EH (cell line): Measurements from ENCODE around the gene PKNOX2.

ENCODE experiments used
- DNase-seq: peaks from one replicate; pipeline ENCODE4 v3.0.0-alpha.2; 2015; ENCODE audit warnings: low read depth

Gene PKNOX2

GRCh38 chr11:125286486-125286885 is 121.9 kb downstream of the PKNOX2 start:
- DNase-seq = no peak

- DNase-seq = peak; percentile 11
Observed at GRCh38 chr11:125287491-125288210, 123.1 kb downstream of the PKNOX2 start.

- DNase-seq = no peak
Observed at GRCh38 chr11:125289419-125290098, 125.0 kb downstream of the PKNOX2 start.

GRCh38 chr11:125290263-125290662 is 125.7 kb downstream of the PKNOX2 start:
- DNase-seq = no peak

DNA sequence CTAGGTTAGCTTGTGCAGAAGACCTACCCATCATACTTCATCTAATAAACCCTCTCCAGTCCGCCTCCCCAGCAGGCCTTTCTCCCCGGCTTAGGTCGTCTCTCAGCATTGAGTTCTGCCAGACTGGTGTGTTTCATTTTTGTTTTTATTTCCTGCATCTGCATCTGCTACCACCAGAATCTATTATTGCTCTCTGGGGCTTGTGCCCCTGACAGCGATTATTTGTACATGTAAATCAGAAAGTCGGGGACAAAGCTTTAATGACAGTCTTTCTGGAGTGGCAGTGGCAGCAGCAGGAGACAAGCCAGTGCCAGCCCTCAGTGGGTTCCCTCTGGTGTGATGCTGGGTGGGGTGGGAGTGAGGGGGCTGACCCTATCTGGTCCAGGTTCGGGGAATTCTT is 127.5 kb downstream of the PKNOX2 start:
- no peak for DNase-seq

DNA sequence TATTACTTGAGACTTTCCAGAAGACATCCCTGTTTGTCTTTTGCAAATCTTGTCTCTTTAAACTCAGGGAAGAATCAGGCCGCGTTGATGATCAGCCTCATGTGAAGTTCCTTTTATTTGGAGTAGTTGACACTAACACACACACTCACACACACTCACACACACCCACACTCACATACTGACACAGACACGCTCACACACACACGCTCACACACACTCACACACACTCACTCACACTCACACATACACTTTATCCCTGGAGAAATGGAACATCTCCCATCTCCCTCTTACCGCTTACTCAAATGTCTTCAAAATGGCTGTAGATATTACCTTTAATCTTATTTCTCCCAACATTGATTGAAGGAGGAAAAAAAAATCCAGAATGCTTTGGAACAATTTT is 129.0 kb downstream of the PKNOX2 start:
- no peak for DNase-seq

DNA sequence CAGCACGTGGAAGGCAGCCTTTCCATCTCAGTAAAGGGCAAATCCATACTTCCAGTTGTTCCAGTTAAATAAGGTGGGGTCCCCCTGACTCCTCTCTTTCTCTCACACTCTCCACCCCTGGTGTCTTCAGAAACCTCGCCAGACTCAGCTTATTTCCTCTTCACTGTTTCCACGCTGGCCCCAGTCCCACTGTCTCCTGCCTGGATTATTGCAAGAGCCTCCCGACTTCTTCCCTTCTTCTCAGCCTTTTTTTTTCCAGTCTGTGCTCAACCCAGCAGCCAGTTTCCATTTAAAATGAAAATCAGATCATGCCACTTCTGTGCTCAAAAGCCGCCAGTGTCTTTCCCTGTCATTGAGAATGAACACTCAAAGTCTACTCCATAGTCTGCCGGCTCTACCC is 131.4 kb downstream of the PKNOX2 start:
- DNase-seq = no peak

DNA sequence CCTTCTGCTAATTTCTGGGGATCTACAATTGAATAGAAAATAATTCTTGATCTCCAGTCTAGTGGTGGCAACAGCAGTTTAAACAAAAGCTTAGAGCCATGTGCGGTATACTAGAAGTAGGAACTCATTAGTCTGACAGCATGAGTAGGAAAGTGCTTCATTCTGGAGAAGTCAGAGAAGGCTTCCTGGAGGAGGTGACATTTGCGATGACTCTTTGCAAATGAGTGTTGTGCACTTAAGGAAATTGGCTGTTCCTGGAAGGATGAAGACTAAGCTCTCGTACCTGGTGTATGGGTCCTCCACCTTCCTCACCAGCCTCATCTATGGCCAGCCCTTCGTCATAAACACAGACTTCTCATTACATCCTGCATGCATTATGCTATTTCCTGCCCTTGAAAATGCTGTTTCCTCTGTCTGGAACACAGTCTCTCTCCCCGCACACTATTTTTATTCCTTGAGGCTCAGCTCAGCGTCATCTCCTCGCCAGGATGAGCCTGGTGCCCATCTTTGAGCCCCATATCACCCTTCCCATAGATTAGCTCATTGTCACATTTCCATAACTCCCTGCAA is 132.9 kb downstream of the PKNOX2 start:
- no peak for DNase-seq

DNA sequence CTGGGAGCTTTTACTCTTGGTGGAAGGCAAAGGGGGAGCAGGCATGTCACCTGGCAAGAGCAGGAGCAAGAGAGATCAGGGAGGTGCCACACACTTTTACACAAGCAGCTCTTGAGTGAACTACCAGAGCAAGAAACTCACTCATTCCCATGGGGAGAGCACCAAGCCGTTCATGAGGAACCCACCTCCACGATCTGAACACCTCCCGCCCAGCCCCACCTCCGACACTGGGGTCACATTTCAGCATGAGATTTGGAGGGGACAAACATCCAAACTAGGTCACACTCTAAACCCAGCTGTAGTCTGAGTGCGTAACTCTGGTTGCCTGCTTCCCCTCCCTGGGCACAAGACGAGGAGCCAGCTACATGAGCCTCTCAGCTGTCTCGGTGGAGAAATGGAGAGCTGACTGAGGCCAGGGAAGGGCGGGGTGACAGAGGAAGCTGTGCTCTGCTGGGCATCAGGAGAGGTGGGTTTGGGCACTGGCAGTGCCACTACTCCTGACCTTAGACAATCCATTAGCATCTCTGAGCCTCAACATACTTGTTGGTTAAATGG is 134.6 kb downstream of the PKNOX2 start:
- DNase-seq = no peak

DNA sequence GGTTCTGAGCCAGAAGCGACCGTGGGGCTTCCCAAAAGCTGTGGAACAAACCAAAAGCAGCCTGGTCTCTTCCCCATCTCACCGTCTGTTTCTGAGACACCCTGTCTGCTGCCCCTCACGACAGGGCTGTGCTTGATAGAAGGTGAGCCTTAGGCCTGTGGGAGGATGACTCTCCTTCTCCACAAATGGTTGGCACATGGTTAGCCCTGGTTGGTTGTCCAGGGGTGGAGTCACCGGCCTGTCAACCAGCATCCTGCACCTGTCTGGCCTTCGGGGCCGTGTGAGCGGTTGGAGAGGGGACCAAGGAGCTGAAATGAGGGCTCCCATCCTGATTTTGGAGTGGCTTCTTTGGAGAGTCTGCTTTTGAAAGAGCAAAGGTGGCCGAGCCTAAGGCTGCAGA is 135.3 kb downstream of the PKNOX2 start:
- no peak for DNase-seq

DNA sequence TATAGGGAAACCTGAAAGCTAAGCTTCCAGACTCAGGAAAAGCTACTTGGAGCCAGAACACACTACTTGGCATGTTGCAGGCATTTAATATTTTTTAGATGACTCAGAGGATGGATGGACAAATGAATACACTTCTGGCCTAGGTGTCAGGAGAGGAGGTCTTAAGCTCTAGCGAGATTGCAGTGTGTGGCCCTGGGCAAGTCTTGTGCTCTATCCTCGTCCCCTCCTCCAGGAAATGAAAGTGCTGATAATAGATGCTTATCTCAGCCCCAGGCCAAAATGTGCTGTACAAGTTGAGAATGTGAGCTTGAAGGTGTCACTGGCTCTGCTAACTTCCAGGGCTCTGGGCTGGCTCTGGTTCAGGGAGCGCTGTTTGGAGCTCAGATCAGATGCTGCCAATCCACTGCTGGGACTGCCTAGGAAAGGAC is 136.3 kb downstream of the PKNOX2 start:
- peak; percentile 87 for DNase-seq

DNA sequence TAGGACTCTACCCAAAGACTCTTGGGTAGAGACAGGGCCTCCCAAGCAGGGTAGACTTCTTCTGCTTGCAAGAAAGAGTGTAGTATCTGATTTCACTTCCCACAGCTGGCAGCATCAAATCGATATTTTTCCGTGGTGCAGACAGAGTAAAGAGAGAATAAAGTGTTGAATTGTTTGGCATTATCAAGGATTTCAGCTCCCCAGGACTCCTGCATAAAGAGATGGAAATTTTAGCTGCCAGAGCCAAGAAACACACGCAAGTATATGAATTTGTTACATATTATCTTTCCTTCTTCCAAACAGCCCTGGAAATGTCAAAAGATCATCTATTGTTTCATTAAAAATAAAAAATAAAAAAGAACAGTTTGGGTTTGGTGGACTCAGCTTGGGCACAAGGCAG is 136.8 kb downstream of the PKNOX2 start:
- no peak for DNase-seq

DNA sequence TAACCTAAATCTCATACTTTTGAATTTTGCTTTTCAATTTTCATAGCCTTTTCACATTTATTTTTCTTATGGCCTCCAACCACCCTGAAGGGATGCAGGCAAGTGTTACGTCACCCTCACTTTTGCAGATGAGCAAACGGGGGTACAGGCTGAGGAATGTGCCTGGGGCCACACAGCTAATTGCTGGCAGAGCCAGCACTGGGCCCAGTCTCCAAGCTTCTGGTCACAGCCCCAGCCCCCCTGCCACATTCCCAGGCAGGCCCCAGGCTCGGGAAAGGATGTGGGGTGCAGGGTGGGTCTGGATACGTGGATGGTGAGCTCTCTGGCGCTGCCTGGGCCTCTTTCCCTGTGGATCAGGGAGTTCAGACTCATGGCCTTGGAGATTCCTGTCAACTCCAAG is 138.6 kb downstream of the PKNOX2 start:
- peak; percentile 9 for DNase-seq

DNA sequence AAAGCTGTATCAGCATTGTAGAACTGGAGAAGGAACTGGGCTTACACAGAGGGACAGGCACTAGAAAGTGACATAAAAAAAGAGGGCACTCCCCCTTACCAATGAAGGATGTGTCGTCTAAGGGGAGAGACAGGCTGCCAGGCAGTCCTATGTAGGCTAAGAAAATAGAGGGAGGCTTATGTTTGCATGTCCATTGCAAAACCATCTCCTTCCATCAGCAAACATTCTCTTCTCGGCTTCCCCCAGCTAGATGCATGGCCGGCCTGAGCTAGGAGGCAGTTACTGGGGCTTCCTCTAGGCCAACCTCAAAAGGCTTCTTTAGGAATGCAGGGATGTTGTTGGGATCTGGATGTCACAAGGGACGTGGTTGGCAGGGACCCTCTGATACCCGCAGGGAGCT is 139.1 kb downstream of the PKNOX2 start:
- no peak for DNase-seq

- no peak for DNase-seq
Observed at GRCh38 chr11:125304136-125304535, 139.6 kb downstream of the PKNOX2 start.

GRCh38 chr11:125304876-125305275 is 140.3 kb downstream of the PKNOX2 start:
- DNase-seq = no peak

- no peak for DNase-seq
Observed at GRCh38 chr11:125305345-125305744, 140.8 kb downstream of the PKNOX2 start.

GRCh38 chr11:125306476-125306875 is 141.9 kb downstream of the PKNOX2 start:
- DNase-seq = no peak

GRCh38 chr11:125308246-125308645 is 143.7 kb downstream of the PKNOX2 start:
- DNase-seq = peak; percentile 7

DNA sequence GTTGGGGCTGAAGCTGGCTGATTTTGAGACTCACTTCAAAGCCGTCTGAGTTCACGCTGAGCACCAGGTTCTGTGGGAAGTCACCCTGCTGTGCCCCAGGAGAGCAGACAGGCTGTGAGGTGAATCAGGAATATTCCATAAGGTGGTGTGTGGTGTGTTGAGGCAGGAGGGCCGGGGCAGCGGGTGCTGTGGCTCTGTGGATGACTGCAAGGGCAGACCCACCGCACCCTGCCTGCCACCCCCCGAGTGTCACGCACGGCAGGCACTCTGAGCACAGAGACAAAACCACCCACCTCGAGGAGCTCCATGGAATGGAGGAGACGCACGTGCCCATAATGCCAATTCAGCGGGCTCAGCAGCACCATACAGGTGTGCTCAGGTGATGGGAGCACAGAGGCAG is 147.8 kb downstream of the PKNOX2 start:
- no peak for DNase-seq

- DNase-seq = no peak
Observed at GRCh38 chr11:125312812-125313211, 148.3 kb downstream of the PKNOX2 start.

- no peak for DNase-seq
Observed at GRCh38 chr11:125313271-125314219, 149.0 kb downstream of the PKNOX2 start.
